Natural killer cell (primary cell): ENCODE measurements around the gene PCDHGA7. TPM values are rescaled to one million over a fixed set of nuclear protein-coding genes. Genes with fewer than 3 reads are reported as not detected.
"Not testable (repeated sequence)": the region's sequence is repeated elsewhere in the genome, so short reads cannot be mapped to it uniquely, and the experiment has no call there.

Source experiments
- ATAC-seq, 3 donors: fragments of 150-1000 bp in 2 of 3; fragments of 200-7000 bp in 1 of 3; cut with Tn5 transposase; 1 replicate in 1 of 3; 2 replicates in 2 of 3; pipeline ENCODE4 v1.10.0; 2021; ENCODE audit warnings: mild to moderate bottlenecking in 2 of 3, moderate library complexity in 2 of 3
- DNase-seq, 2 donors: peaks; one replicate each; pipeline versions ENCODE4 v3.0.0 to v3.0.0-alpha.2; 2013 to 2021; ENCODE audit warnings: mixed read lengths in 1 of 2
- H3K27ac ChIP-seq: one replicate; pipeline ENCODE4 v1.5.1; 2013; ENCODE audit warnings: mild to moderate bottlenecking, low read length
- H3K27me3 ChIP-seq: one replicate; pipeline ENCODE4 v1.6.1; 2013; ENCODE audit warnings: low read length; ENCODE audit not compliant: control insufficient read depth, insufficient read depth
- H3K36me3 ChIP-seq: one replicate; pipeline ENCODE4 v1.6.1; 2013; ENCODE audit warnings: low read length; ENCODE audit not compliant: control insufficient read depth, insufficient read depth
- H3K4me1 ChIP-seq: one replicate; pipeline ENCODE4 v1.6.1; 2013; ENCODE audit warnings: low read length; ENCODE audit not compliant: control insufficient read depth, insufficient read depth
- H3K4me3 ChIP-seq: one replicate; pipeline ENCODE4 v1.5.1; 2013; ENCODE audit warnings: low read length
- H3K9me3 ChIP-seq: one replicate; pipeline ENCODE4 v1.6.1; 2013; ENCODE audit warnings: low read length; ENCODE audit not compliant: control insufficient read depth, insufficient read depth
- H3K27ac Mint-ChIP-seq, 2 donors: one replicate each; pipeline ENCODE4 v1.8.0; 2022; ENCODE audit warnings: mild to moderate bottlenecking in 2 of 2, mixed read lengths in 2 of 2, moderate library complexity in 1 of 2
- H3K27me3 Mint-ChIP-seq, 2 donors: one replicate each; pipeline ENCODE4 v1.8.0; 2022; ENCODE audit warnings: low read depth in 2 of 2, mixed read lengths in 2 of 2
- H3K36me3 Mint-ChIP-seq: one replicate; pipeline ENCODE4 v1.8.0; 2022; ENCODE audit warnings: mixed read lengths
- H3K4me1 Mint-ChIP-seq, 2 donors: one replicate each; pipeline ENCODE4 v1.8.0; 2022; ENCODE audit warnings: mixed read lengths in 2 of 2
- H3K4me3 Mint-ChIP-seq: one replicate; pipeline ENCODE4 v1.8.0; 2022; ENCODE audit warnings: mild to moderate bottlenecking, moderate library complexity, mixed read lengths
- H3K9me3 Mint-ChIP-seq, 2 donors: one replicate each; pipeline ENCODE4 v1.8.0; 2022; ENCODE audit warnings: mixed read lengths in 2 of 2
- CTCF ChIP-seq: fragments of 200-600 bp; IDR thresholded peaks from one replicate; pipeline ENCODE4 v1.8.0; 2022; ENCODE audit warnings: antibody characterized with exemption
- WGBS: methylation state at CpG from one replicate; pipeline ENCODE4 v1.1.7; 2013; ENCODE audit warnings: missing lambda C conversion rate; ENCODE audit not compliant: insufficient coverage; 5-methylcytosine and 5-hydroxymethylcytosine counted together
- intact Hi-C: fragments of 100-400 bp; cut with micrococcal nuclease; formaldehyde crosslinking; loops from one replicate; pipeline ENCODE4 v1.14.2; 2022
- total RNA-seq, 4 donors: library from RNA; stranded (reverse); fragments of 120-200 nt in 1 of 4; gene quantifications; one replicate each; pipeline versions ENCODE4 v1.2.3 to v1.2.4, GENCODE V29; 2013 to 2022

Gene PCDHGA7
- total RNA-seq, 3 donors from 2014 or later (not counting 1 experiment from before 2014, with no cell fraction given): 0.26 to 0.68 TPM; not detected in 1

- peaks cover 0 to 2% of the 10 kb centered on the region in 2 donors for H3K9me3 Mint-ChIP-seq
- Histone ChIP-seq H3K4me3 (peak within 1 kb of the TSS; percentile 1), H3K4me1 (peaks cover 5% of the 10 kb centered on the region), H3K27ac (no peak within 1 kb of the TSS), H3K36me3 (no peaks in the 10 kb centered on the region), H3K9me3 (peaks cover 27% of the 10 kb centered on the region), H3K27me3 (peaks cover 55% of the 10 kb centered on the region)
- H3K4me3 Mint-ChIP-seq: peak within 1 kb of the TSS; percentile 85
- H3K27me3 Mint-ChIP-seq: peaks cover 52 to 55% of the 10 kb centered on the region in 2 donors
- H3K36me3 Mint-ChIP-seq: no peaks in the 10 kb centered on the region
- peak; percentile 42 for TF ChIP-seq CTCF
- DNase-seq (peak in 1 of 2 donors; percentile 28), ATAC-seq (peak in 2 of 3 donors; percentile 39 to 54)
- H3K27ac Mint-ChIP-seq: no peak within 1 kb of the TSS
- intact Hi-C loops: no loop called here
- H3K4me1 Mint-ChIP-seq: peaks cover 10 to 15% of the 10 kb centered on the region in 2 donors
- 22% methylated on average over 27 of the region's 27 CpGs for WGBS
Observed at GRCh38 chr5:141402553-141403243, 20.2 kb downstream of the PCDHGA7 start, which contains the start of gene PCDHGA9. TSS of gene PCDHGA9 (plus strand) at chr5:141402778. CDS start at chr5:141402953, 175 bp downstream.

- peaks cover 5% of the 10 kb centered on the region for H3K36me3 Mint-ChIP-seq
- Histone ChIP-seq H3K27ac (no peak overlapping the region), H3K9me3 (peaks cover 30% of the 10 kb centered on the region), H3K4me1 (peaks cover 11% of the 10 kb centered on the region), H3K27me3 (peaks cover 59% of the 10 kb centered on the region), H3K36me3 (no peaks in the 10 kb centered on the region), H3K4me3 (no peak overlapping the region)
- DNase-seq (no peak), ATAC-seq (no peak)
- peaks cover 57 to 59% of the 10 kb centered on the region in 2 donors for H3K27me3 Mint-ChIP-seq
- peaks cover 0 to 5% of the 10 kb centered on the region in 2 donors for H3K9me3 Mint-ChIP-seq
- intact Hi-C loops: no loop called here
- H3K4me3 Mint-ChIP-seq: peak overlapping the region; percentile 85
- 40% methylated on average over 22 of the region's 22 CpGs for WGBS
- H3K27ac Mint-ChIP-seq: no peak overlapping the region
- H3K4me1 Mint-ChIP-seq: peaks cover 12 to 22% of the 10 kb centered on the region in 2 donors
- TF ChIP-seq CTCF: no peak
Observed at GRCh38 chr5:141403387-141403786, 20.8 kb downstream of the PCDHGA7 start.

- Histone ChIP-seq H3K27me3 (peaks cover 57% of the 10 kb centered on the region), H3K4me3 (peak within 1 kb of the TSS; percentile 25), H3K27ac (peak within 1 kb of the TSS; percentile 42), H3K9me3 (peaks cover 25% of the 10 kb centered on the region), H3K4me1 (peaks cover 13% of the 10 kb centered on the region)
- Mint-ChIP-seq H3K27me3 (peaks cover 44 to 49% of the 10 kb centered on the region in 2 donors), H3K27ac (peak within 1 kb of the TSS; percentile 74 to 80), H3K4me3 (peak within 1 kb of the TSS; percentile 87), H3K4me1 (peaks cover 17 to 33% of the 10 kb centered on the region in 2 donors), H3K36me3 (peaks cover 21% of the 10 kb centered on the region)
- H3K36me3 ChIP-seq, intact Hi-C loops, H3K9me3 Mint-ChIP-seq: not testable (repeated sequence)
- DNase-seq (peak; percentile 43 to 49), ATAC-seq (peak; percentile 77 to 82 (median 80))
- TF ChIP-seq CTCF: peak; percentile 54
- WGBS: 14% methylated on average over 46 of the region's 51 CpGs
Observed at GRCh38 chr5:141407790-141408505, 25.4 kb downstream of the PCDHGA7 start, which contains the start of gene PCDHGB6. TSS of gene PCDHGB6 (plus strand) at chr5:141408021. CDS start at chr5:141408203, 182 bp downstream.
